K562 (cell line): ENCODE results near the gene LIFR. TPM values are rescaled to one million over a fixed set of nuclear protein-coding genes. Genes with fewer than 3 reads are reported as not detected.

Source experiments
- ATAC-seq: fragments of 200-7000 bp; cut with Tn5 transposase; 3 replicates; pipeline ENCODE4 v1.9.1; 2020; ENCODE audit warnings: moderate library complexity
- BruUV-seq: library from RNA; stranded (reverse); fragments of 400-500 nt; replicated peaks from 2 replicates; lab custom pipeline; 2021; lab: Mats Ljungman, UMichigan
- CTCF ChIA-PET: fragments of 300-600 bp; formaldehyde crosslinking; extraction: SDS; loops from one replicate; lab custom pipeline; 2021; ENCODE audit warnings: low intra/inter-chr PET ratio; lab: Yijun Ruan, JAX
- POLR2A ChIA-PET: fragments of 300-600, 350-650 bp; sonication (Branson Sonifier 250); formaldehyde crosslinking; extraction: SDS; loops from one replicate; lab custom pipeline; 2021; ENCODE audit warnings: antibody characterized with exemption, inconsistent platforms; lab: Yijun Ruan, JAX
- DNase-seq, 4 experiments: peaks; one replicate each; pipeline versions ENCODE4 v3.0.0 to v3.0.0-alpha.2; 2011 to 2018; ENCODE audit warnings: low spot score in 3 of 4, mixed read lengths in 3 of 4; ENCODE audit errors: extremely low read depth in 1 of 4
- FAIRE-seq: peaks from 2 replicates; lab custom pipeline; 2011; peaks lifted over from hg19 to GRCh38; lab: Jason Lieb, UNC
- H2AFZ ChIP-seq: 2 replicates; pipeline ENCODE4 v1.6.0; 2011; ENCODE audit warnings: low read depth, low read length, control low read depth, inconsistent platforms
- H3K27ac ChIP-seq: fragments of 200-600 bp; 3 replicates; pipeline ENCODE4 v1.8.0; 2011; ENCODE audit warnings: low read depth, mild to moderate bottlenecking, control low read depth, inconsistent platforms, low read length, moderate library complexity, mixed read lengths; ENCODE audit errors: extremely low read depth
- H3K27me3 ChIP-seq, 2 experiments: fragments of 300-600 bp in 1 of 2; 2 replicates in 1 of 2; 3 replicates in 1 of 2; pipeline versions ENCODE4 v1.6.0 to v1.8.0; 2011; ENCODE audit warnings: inconsistent platforms in 2 of 2, low read length in 2 of 2, mild to moderate bottlenecking in 1 of 2, mixed read lengths in 1 of 2, moderate library complexity in 1 of 2; ENCODE audit not compliant: control insufficient read depth in 2 of 2, insufficient read depth in 2 of 2
- H3K36me3 ChIP-seq: fragments of 300-600 bp; 3 replicates; pipeline ENCODE4 v1.8.0; 2011; ENCODE audit warnings: mild to moderate bottlenecking, low read length, inconsistent platforms; ENCODE audit not compliant: control insufficient read depth, insufficient read depth
- H3K4me1 ChIP-seq, 2 experiments: fragments of 200-600 bp in 1 of 2; replicated peaks in 1 of 2; 2 replicates in 1 of 2; 3 replicates in 1 of 2; pipeline versions ENCODE4 v1.5.1 to v1.8.0; 2011; ENCODE audit warnings: inconsistent platforms in 2 of 2, low read length in 2 of 2, mild to moderate bottlenecking in 1 of 2, mixed read lengths in 1 of 2, moderate library complexity in 1 of 2; ENCODE audit not compliant: control insufficient read depth in 2 of 2, insufficient read depth in 2 of 2
- H3K4me2 ChIP-seq: 2 replicates; pipeline ENCODE4 v1.6.1; 2011; ENCODE audit warnings: low read length, control low read depth, inconsistent platforms, mixed read lengths; ENCODE audit not compliant: insufficient read depth
- H3K4me3 ChIP-seq: fragments of 200-600 bp; sonication (generic), shearing (Covaris generic); 2 replicates; pipeline ENCODE4 v1.5.1; 2016; ENCODE audit warnings: control low read depth, inconsistent platforms
- H3K79me2 ChIP-seq: fragments of 200-600 bp; 3 replicates; pipeline ENCODE4 v1.8.0; 2011; ENCODE audit warnings: low read length, inconsistent platforms; ENCODE audit not compliant: control insufficient read depth, insufficient read depth
- H3K9ac ChIP-seq, 2 experiments: 2 replicates each; pipeline versions ENCODE4 v1.6.0 to v1.6.1; 2011; ENCODE audit warnings: low read depth in 2 of 2, low read length in 2 of 2, control low read depth in 1 of 2, inconsistent platforms in 1 of 2, mild to moderate bottlenecking in 1 of 2, mixed read lengths in 1 of 2; ENCODE audit not compliant: insufficient read depth in 1 of 2
- H3K9me1 ChIP-seq: one replicate; pipeline ENCODE4 v1.6.0; 2011; ENCODE audit warnings: inconsistent platforms, mild to moderate bottlenecking, low read length, moderate library complexity; ENCODE audit not compliant: control insufficient read depth, insufficient read depth
- H3K9me3 ChIP-seq: replicated peaks from 2 replicates; pipeline ENCODE4 v1.5.1; 2011; ENCODE audit warnings: low read depth, low read length, inconsistent platforms; ENCODE audit not compliant: control insufficient read depth, insufficient read depth
- H4K20me1 ChIP-seq: replicated peaks from 2 replicates; pipeline ENCODE4 v1.6.1; 2011; ENCODE audit warnings: low read length, inconsistent platforms, mixed read lengths; ENCODE audit not compliant: control insufficient read depth, insufficient read depth
- CEBPB ChIP-seq: fragments of 450-650 bp; IDR thresholded peaks from 2 replicates; pipeline ENCODE4 v1.6.1; 2016; ENCODE audit warnings: missing genetic modification characterization, missing compliant biosample characterization
- CEBPG ChIP-seq, 3 experiments: fragments of 200-800 bp in 1 of 3; sonication (Bioruptor generic) in 1 of 3; sonication (generic) in 1 of 3; formaldehyde crosslinking in 1 of 3; IDR thresholded peaks in 2 of 3; conservative IDR thresholded peaks in 1 of 3; 2 replicates each; pipeline versions ENCODE4 v1.6.1 to v1.8.0; 2016 to 2022; ENCODE audit warnings: missing compliant biosample characterization in 2 of 3, missing genetic modification characterization in 2 of 3, mild to moderate bottlenecking in 1 of 3, missing genetic modification reagents in 1 of 3
- DPF2 ChIP-seq: fragments of 450-650 bp; IDR thresholded peaks from 2 replicates; pipeline ENCODE4 v1.6.1; 2016
- KDM5B ChIP-seq: fragments of 200-600 bp; sonication (generic); IDR thresholded peaks from 2 replicates; pipeline ENCODE4 v1.6.1; 2012; ENCODE audit warnings: low read depth, mild to moderate bottlenecking, moderate library complexity, low read length, control low read depth, inconsistent platforms; ENCODE audit not compliant: insufficient replicate concordance
- MAZ ChIP-seq, 2 experiments: fragments of 450-650 bp in 1 of 2; sonication (generic) in 1 of 2; formaldehyde crosslinking; IDR thresholded peaks in 1 of 2; conservative IDR thresholded peaks in 1 of 2; 2 replicates each; pipeline versions ENCODE4 v1.4.0 to v1.5.0; 2020; ENCODE audit warnings: mild to moderate bottlenecking in 1 of 2, missing genetic modification reagents in 1 of 2
- NCOA1 ChIP-seq: fragments of 450-650 bp; IDR thresholded peaks from 2 replicates; pipeline ENCODE4 v1.6.1; 2016; ENCODE audit warnings: low read depth
- ZNF140 ChIP-seq: fragments of 250-450 bp; sonication (Bioruptor Pico); IDR thresholded peaks from 2 replicates; pipeline ENCODE4 v1.8.0; 2021; ENCODE audit warnings: moderate library complexity, mild to moderate bottlenecking, inconsistent platforms
- ZNF24 ChIP-seq: fragments of 450-650 bp; IDR thresholded peaks from 2 replicates; pipeline ENCODE4 v1.6.1; 2016
- ZNF778 ChIP-seq: fragments of 450-650 bp; formaldehyde crosslinking; IDR thresholded peaks from 2 replicates; pipeline ENCODE4 v1.4.0; 2020; ENCODE audit warnings: mild to moderate bottlenecking, moderate library complexity
- WGBS: fragments of 100-300 bp; shearing (Covaris generic); methylation state at CpG from one replicate; pipeline ENCODE4 v1.1.6; 2016; ENCODE audit warnings: low coverage, mixed read lengths; ENCODE audit not compliant: insufficient coverage; ENCODE audit errors: missing lambda C conversion rate; 5-methylcytosine and 5-hydroxymethylcytosine counted together
- in situ Hi-C: fragments of 300-500 bp; cut with MboI; formaldehyde crosslinking; loops from 4 replicates; pipeline ENCODE4 v1.15.0; 2018; ENCODE audit warnings: inconsistent platforms, mixed read lengths
- intact Hi-C: fragments of 100-400 bp; cut with micrococcal nuclease; formaldehyde crosslinking; loops from 2 replicates; pipeline ENCODE4 v1.14.2; 2022
- polyA plus RNA-seq, 8 experiments: library from polyadenylated mRNA; depleted of rRNA in 4 of 8; stranded (reverse) in 5 of 8; unstranded in 3 of 8; fragments of >200 nt; fragmentation: Nextera tagmentation in 2 of 8; fragmentation: Illumina TruSeq in 1 of 8; extraction: Ambion mirVana in 2 of 8; extraction: Trizol in 1 of 8; gene quantifications; 2 replicates each; pipeline versions ENCODE4 v1.2.1 to v1.2.3, GENCODE V29; 2011 to 2014; ENCODE audit warnings: inconsistent platforms in 1 of 8, missing spikeins in 1 of 8
- total RNA-seq, 7 experiments: library from RNA; depleted of rRNA in 6 of 7; stranded (reverse); fragments of >200 nt in 6 of 7; fragmentation: Illumina TruSeq in 2 of 7; extraction: Trizol in 2 of 7; gene quantifications; 2 replicates each; pipeline versions ENCODE4 v1.2.1 to v1.2.3, GENCODE V29; 2011 to 2021; ENCODE audit warnings: low replicate concordance in 1 of 7

Gene LIFR
- total and polyA plus RNA-seq, 9 of the 15 experiments (the other 6 are each of a cell fraction or from before 2014, with no cell fraction given): 0.43 to 5.7 (median 3.3) TPM

GRCh38 chr5:38557792-38558191 is 1.3 kb upstream of the LIFR start:
- H3K4me3 ChIP-seq: no peak overlapping the region
- 56% methylated on average over 6 of the region's 6 CpGs for WGBS
- peaks cover 3 to 14% of the 10 kb centered on the region in 2 experiments; a peak in 3 of 5 replicates for H3K4me1 ChIP-seq
- in situ Hi-C loops (no loop called here), intact Hi-C loops (no loop called here)
- H3K27ac ChIP-seq: no peak overlapping the region
- H2AFZ ChIP-seq: no peak overlapping the region
- ChIA-PET POLR2A (no interaction called here), CTCF (no interaction called here)
- H4K20me1 ChIP-seq: no peaks in the 10 kb centered on the region
- no peaks in the 10 kb centered on the region for H3K36me3 ChIP-seq
- no peaks in the 10 kb centered on the region for H3K79me2 ChIP-seq
- H3K4me2 ChIP-seq: no peak overlapping the region
- DNase-seq (no peak), ATAC-seq (no peak), FAIRE-seq (no peak)
- TF ChIP-seq ZNF24 (no peak), CEBPB (tag) (peak; percentile 79), CEBPG (CRISPR knock-in tag; IDR thresholded peaks at IDR 0.05) (no peak), CEBPG (tag; conservative IDR thresholded peaks at IDR 0.05 in 1 of 2, IDR thresholded peaks at IDR 0.05 in 1 of 2) (peak in 1 of 2 experiments; percentile 65; a peak in 1 of 4 replicates)
- no peaks in the 10 kb centered on the region for H3K9me3 ChIP-seq
- H3K9me1 ChIP-seq: no peaks in the 10 kb centered on the region
- no peak overlapping the region for H3K9ac ChIP-seq
- peaks cover 5 to 9% of the 10 kb centered on the region in 2 experiments; a peak in 3 of 5 replicates for H3K27me3 ChIP-seq
- no TSS peak for BruUV-seq

DNA sequence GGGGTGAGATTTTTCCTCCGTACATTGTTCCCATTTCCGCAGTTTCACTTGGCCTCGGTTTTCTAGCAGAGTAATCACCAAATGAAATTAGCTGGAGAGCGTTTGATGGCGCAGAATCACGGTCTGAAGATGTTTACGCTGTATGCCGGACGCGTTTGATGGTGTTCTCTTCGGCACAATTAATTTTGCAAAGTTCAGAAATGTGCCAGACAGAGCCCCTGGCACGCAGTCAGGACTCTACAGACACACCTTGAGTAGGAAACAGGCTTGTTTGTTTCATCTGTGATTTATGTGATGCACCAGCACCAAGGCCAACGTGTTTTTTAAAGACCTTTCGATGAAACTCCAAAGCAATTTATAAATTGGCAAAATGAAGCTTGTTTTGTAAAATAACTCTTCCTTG is 863 bp upstream of the LIFR start:
- Histone ChIP-seq H3K36me3 (no peaks in the 10 kb centered on the region), H3K4me2 (peak overlapping the region; percentile 89), H3K79me2 (no peaks in the 10 kb centered on the region), H3K27ac (no peak overlapping the region), H3K4me3 (peak overlapping the region; percentile 60), H2AFZ (peak overlapping the region; percentile 94), H3K4me1 (peaks cover 3 to 14% of the 10 kb centered on the region in 2 experiments; a peak in 3 of 5 replicates), H4K20me1 (no peaks in the 10 kb centered on the region), H3K9me1 (no peaks in the 10 kb centered on the region), H3K27me3 (peaks cover 4 to 10% of the 10 kb centered on the region in 2 experiments; a peak in 3 of 5 replicates), H3K9ac (peak overlapping the region; percentile 64 to 92; a peak in 3 of 4 replicates), H3K9me3 (no peaks in the 10 kb centered on the region)
- FAIRE-seq (no peak), ATAC-seq (no peak), DNase-seq (peak in 1 of 4 experiments; percentile 4)
- CTCF ChIA-PET: interaction anchor here (0.7 kb wide), 1 partner anchor 31 kb away, joined by 5 read pairs; no protein-coding TSS in a partner anchor
- intact Hi-C loops (no loop called here), in situ Hi-C loops (no loop called here)
- POLR2A ChIA-PET: no interaction called here
- 58% methylated on average over 14 of the region's 14 CpGs for WGBS
- TF ChIP-seq MAZ (CRISPR knock-in tag; conservative IDR thresholded peaks at IDR 0.05 in 1 of 2, IDR thresholded peaks at IDR 0.05 in 1 of 2) (no peak), ZNF140 (CRISPR knock-in tag) (no peak), KDM5B (peak; percentile 15), DPF2 (no peak), ZNF778 (no peak), NCOA1 (no peak)
- TSS peak; percentile 89 for BruUV-seq
